Sigmoid colon (tissue), 7 donors: ENCODE data around the gene PRM1. TPM values are rescaled to one million over a fixed set of nuclear protein-coding genes. Genes with fewer than 3 reads are reported as not detected.

Experiments
- DNase-seq: peaks from one replicate; pipeline ENCODE4 v3.0.0-alpha.2; 2019
- H3K27ac ChIP-seq, 4 donors: fragments of 200-600 bp; sonication (generic); one replicate each; pipeline ENCODE4 v1.5.1; 2016 to 2019; ENCODE audit warnings: mild to moderate bottlenecking in 1 of 4
- H3K27me3 ChIP-seq, 3 donors: fragments of 200-600 bp; sonication (generic); one replicate each; pipeline ENCODE4 v1.5.1; 2019; ENCODE audit warnings: mild to moderate bottlenecking in 1 of 3
- H3K36me3 ChIP-seq, 4 donors: fragments of 200-600 bp; sonication (generic); one replicate each; pipeline ENCODE4 v1.5.1; 2016 to 2019
- H3K4me1 ChIP-seq, 4 donors: fragments of 200-600 bp; sonication (generic); one replicate each; pipeline ENCODE4 v1.5.1; 2017 to 2019
- H3K4me3 ChIP-seq, 4 donors: fragments of 200-600 bp; sonication (generic); one replicate each; pipeline ENCODE4 v1.5.1; 2017 to 2019; ENCODE audit warnings: mild to moderate bottlenecking in 2 of 4, moderate library complexity in 1 of 4
- H3K9me3 ChIP-seq, 4 donors: fragments of 200-600 bp in 3 of 4; sonication (generic) in 3 of 4; one replicate each; pipeline versions ENCODE4 v1.5.1 to v1.6.1; 2013 to 2019
- EP300 ChIP-seq, 4 donors: sonication (generic); formaldehyde crosslinking; IDR thresholded peaks; one replicate each; pipeline ENCODE4 v1.6.1; 2017; ENCODE audit warnings: antibody characterized with exemption in 4 of 4
- POLR2A ChIP-seq, 2 donors: fragments of 450-650 bp; IDR thresholded peaks; one replicate each; pipeline ENCODE4 v1.6.1; 2016; ENCODE audit warnings: antibody characterized with exemption in 2 of 2, mild to moderate bottlenecking in 2 of 2, moderate library complexity in 2 of 2
- POLR2AphosphoS5 ChIP-seq, 4 donors: sonication (generic); formaldehyde crosslinking; IDR thresholded peaks; one replicate each; pipeline ENCODE4 v1.6.1; 2017; ENCODE audit warnings: antibody characterized with exemption in 4 of 4
- WGBS, 2 donors: extraction: QIAGEN DNeasy Blood & Tissue Kit; methylation state at CpG; one replicate each; pipeline ENCODE4 v1.1.7; 2013; 5-methylcytosine and 5-hydroxymethylcytosine counted together
- intact Hi-C: fragments of 100-400 bp; cut with DNase I; formaldehyde crosslinking; loops from one replicate; pipeline ENCODE4 v1.15.1; 2023
- polyA plus RNA-seq, 3 donors: library from polyadenylated mRNA; stranded (reverse); fragments of 200-250 nt; gene quantifications; one replicate each; pipeline ENCODE4 v1.2.3, GENCODE V29; 2013
- total RNA-seq, 4 donors: library from RNA; depleted of rRNA; stranded (reverse); fragments of >200 nt; gene quantifications; one replicate each; pipeline ENCODE4 v1.1.0, GENCODE V29; 2016
- TF ChIP-seq, protein P1 (sequence below), 4 experiments: fragments of 450-650 bp in 3 of 4; fragments of 200-600 bp in 1 of 4; IDR thresholded peaks; one replicate each; pipeline ENCODE4 v1.5.1; 2016 to 2019; ENCODE audit warnings: antibody characterized with exemption in 4 of 4, mild to moderate bottlenecking in 3 of 4, moderate library complexity in 2 of 4
- donor health status: healthy with polysubstance abuse.
- donor health status: Bipolar disorder and iron deficiency.
- donor health status: healthy.

The PRM1 gene
- total and polyA plus RNA-seq, 7 donors = not detected

DNA sequence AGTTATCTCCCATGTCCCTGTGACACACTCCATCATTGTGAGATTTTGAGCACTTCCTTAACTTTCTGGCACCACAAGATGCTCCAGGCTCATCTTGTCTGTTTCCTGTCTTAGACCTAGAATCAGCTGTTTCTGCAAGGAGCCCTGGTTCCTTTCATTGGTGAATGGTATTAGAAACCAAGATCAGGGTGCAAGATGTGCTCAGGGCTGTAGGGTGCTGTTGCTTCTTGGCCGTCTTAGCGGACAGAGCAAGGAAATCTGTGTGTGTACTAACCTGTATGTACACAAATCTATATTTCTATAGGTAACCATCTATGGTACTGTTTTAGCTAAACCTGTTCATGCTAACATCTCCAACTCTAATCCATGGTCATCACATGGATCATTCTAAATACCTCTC, 8.1 kb upstream of the PRM1 start:
- Histone ChIP-seq H3K27me3 (no peaks in the 10 kb centered on the region), H3K36me3 (no peaks in the 10 kb centered on the region), H3K4me3 (no peak overlapping the region), H3K4me1 (no peaks in the 10 kb centered on the region), H3K9me3 (no peaks in the 10 kb centered on the region), H3K27ac (no peak overlapping the region)
- 95 to 97% methylated on average over 2 of the region's 2 CpGs for WGBS, 2 donors
- intact Hi-C loops = no loop called here
- DNase-seq = no peak
- TF ChIP-seq, protein P1, sequence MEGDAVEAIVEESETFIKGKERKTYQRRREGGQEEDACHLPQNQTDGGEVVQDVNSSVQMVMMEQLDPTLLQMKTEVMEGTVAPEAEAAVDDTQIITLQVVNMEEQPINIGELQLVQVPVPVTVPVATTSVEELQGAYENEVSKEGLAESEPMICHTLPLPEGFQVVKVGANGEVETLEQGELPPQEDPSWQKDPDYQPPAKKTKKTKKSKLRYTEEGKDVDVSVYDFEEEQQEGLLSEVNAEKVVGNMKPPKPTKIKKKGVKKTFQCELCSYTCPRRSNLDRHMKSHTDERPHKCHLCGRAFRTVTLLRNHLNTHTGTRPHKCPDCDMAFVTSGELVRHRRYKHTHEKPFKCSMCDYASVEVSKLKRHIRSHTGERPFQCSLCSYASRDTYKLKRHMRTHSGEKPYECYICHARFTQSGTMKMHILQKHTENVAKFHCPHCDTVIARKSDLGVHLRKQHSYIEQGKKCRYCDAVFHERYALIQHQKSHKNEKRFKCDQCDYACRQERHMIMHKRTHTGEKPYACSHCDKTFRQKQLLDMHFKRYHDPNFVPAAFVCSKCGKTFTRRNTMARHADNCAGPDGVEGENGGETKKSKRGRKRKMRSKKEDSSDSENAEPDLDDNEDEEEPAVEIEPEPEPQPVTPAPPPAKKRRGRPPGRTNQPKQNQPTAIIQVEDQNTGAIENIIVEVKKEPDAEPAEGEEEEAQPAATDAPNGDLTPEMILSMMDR (IDR thresholded peaks at IDR 0.05) = no peak
- TF ChIP-seq POLR2A (IDR thresholded peaks at IDR 0.05) (no peak), POLR2AphosphoS5 (IDR thresholded peaks at IDR 0.05) (no peak), EP300 (IDR thresholded peaks at IDR 0.05) (no peak)

DNA sequence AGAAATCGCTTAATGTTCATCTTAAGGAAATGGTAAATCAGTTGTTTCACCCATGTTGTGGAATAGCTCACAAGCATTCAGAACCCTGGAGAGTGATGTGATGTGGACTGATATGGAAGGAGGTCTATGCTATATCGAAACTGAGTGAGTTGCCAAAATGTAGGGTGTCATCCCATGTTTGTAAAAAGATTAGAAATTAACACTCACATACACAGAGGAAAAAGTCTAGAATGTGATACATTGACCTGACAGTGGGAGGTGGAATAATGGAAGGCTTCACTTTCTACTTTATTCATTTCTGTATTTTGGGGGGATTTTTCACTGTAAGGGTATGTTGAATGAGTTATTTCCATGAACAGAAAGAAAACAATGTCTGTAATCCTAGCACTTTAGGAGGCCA, 4.7 kb upstream of the PRM1 start:
- 87% methylated on average over 2 of the region's 2 CpGs for WGBS, 2 donors
- intact Hi-C loops = no loop called here
- H3K4me1 ChIP-seq = no peaks in the 10 kb centered on the region

DNA sequence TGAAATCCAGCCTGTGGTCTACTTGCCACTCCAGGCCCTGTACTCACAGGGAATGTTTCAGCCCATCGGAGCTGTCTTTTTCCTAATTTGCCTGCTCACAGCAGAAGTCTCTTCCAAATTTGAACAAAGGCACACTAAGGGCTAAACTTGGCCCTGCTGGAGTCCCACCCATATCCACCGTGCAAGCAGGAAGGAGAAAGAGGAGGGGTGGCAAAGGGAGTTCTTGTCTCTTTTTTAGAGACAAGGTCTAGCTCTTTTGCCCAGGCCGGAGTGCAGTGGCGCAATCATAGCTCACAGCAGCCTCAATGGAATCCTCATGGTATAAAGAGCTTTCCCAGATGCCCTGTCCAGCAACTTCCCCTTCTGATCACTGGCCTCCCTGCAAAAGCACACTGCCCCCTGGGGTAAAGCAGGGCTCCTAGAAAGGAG, 2.7 kb upstream of the PRM1 start:
- WGBS, 2 donors = 75 to 79% methylated on average over 4 of the region's 4 CpGs
- H3K9me3 ChIP-seq = no peaks in the 10 kb centered on the region
- H3K4me3 ChIP-seq = no peak overlapping the region
- intact Hi-C loops = no loop called here
- no peaks in the 10 kb centered on the region for H3K4me1 ChIP-seq
- no peak overlapping the region for H3K27ac ChIP-seq
- no peaks in the 10 kb centered on the region for H3K36me3 ChIP-seq
- DNase-seq = no peak
- no peaks in the 10 kb centered on the region for H3K27me3 ChIP-seq
- TF ChIP-seq, protein P1 (IDR thresholded peaks at IDR 0.05) = no peak
- no peak for TF ChIP-seq POLR2A (IDR thresholded peaks at IDR 0.05)
- no peak for TF ChIP-seq EP300 (IDR thresholded peaks at IDR 0.05)
- TF ChIP-seq POLR2AphosphoS5 (IDR thresholded peaks at IDR 0.05) = no peak

More for the DNA sequence above, 4.7 kb upstream of the PRM1 start:
- DNase-seq = no peak
- no peaks in the 10 kb centered on the region for H3K27me3 ChIP-seq
- H3K36me3 ChIP-seq = no peaks in the 10 kb centered on the region
- H3K9me3 ChIP-seq = no peaks in the 10 kb centered on the region
- H3K4me3 ChIP-seq = no peak overlapping the region
- H3K27ac ChIP-seq = no peak overlapping the region
- TF ChIP-seq EP300 (IDR thresholded peaks at IDR 0.05) (no peak), POLR2A (IDR thresholded peaks at IDR 0.05) (no peak), POLR2AphosphoS5 (IDR thresholded peaks at IDR 0.05) (no peak)
- TF ChIP-seq, protein P1 (IDR thresholded peaks at IDR 0.05) = no peak

DNA sequence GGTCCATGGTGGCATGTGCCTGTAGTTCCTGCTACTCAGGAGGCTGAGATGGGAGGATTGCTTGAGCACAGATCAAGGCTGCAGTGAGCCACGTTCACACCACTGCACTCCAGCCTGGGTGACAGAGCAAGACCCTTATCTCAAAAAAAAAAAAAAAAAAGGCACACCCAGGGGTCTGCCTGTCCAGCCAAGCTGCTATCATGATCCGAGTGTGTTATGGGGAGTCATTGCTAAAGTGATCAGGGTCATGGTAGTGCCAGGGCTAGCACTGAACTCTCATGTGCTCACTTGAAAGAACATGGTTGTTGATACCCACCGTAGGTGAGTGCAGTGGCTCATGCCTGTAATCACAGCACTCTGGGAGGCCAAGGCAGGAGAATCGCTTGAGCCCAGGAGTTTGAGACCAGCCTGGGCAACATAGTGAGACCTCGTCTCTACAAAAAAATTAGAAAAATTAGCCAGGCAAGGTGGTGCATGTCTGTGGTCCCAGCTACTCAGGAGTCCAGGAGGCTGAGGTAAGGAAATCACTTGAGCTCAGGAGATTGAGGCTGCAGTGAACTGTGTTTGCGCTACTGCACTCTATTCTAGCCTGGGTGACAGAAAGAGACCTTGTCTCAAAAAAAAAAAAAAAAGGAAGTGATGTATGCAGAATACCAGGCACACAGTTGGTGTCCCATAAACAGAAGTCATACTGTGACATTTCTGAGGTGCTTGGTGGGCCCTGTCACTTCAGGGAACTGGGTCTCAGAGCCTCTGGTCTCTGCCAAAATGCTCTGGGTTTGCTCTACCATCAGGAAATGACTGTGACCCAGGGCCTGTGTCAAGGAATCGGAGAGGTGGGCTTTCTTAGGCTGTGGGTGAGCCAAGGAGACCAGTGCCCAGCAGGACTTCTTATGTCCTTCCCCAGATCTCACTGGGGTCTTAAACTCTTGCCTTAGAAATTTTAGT, 2.2 kb downstream of the PRM1 start:
- TF ChIP-seq EP300 (IDR thresholded peaks at IDR 0.05) = no peak
- TF ChIP-seq, protein P1 (IDR thresholded peaks at IDR 0.05) = no peak
- TF ChIP-seq POLR2AphosphoS5 (IDR thresholded peaks at IDR 0.05) = no peak
- no peak for TF ChIP-seq POLR2A (IDR thresholded peaks at IDR 0.05)
- no peak for DNase-seq
- no peaks in the 10 kb centered on the region for H3K36me3 ChIP-seq
- 88 to 90% methylated on average over 7 of the region's 7 CpGs for WGBS, 2 donors
- H3K4me3 ChIP-seq = no peak overlapping the region
- intact Hi-C loops = no loop called here
- no peak overlapping the region for H3K27ac ChIP-seq
- H3K27me3 ChIP-seq = no peaks in the 10 kb centered on the region
- H3K9me3 ChIP-seq = no peaks in the 10 kb centered on the region
- H3K4me1 ChIP-seq = peaks cover 0 to under 1% (median 0%) of the 10 kb centered on the region in 4 donors
